ENCODE measurements around the gene CHD3. TPM values are rescaled to one million over a fixed set of nuclear protein-coding genes. Genes with fewer than 3 reads are reported as not detected.

Gene CHD3
- total RNA-seq, 6 experiments from 2014 or later: 3.2 to 7.2 (median 5.1) TPM

DNA sequence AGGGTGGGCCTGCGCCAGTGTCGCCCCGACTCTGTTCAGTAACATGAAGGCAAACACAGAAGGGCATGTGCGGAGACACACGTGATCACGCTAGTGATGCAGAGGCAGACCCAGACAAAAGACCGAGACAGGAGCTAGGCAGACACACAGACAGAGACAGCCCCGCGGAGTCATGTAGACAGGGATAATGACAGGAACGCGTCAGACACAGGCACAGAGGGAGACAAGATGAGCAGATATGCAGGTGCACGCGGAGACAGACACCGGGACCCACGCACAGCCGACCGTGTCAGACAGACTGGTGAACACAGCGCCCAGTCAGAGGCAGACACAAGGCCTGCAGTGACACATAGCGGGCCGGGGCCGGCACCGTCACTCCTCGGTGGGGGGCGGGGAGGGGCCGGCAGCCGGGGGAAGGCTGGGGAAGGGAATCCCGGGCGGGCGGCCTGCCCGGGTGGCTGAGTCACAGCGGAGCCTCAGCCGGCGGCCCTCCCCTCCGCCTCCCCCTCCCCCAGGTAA, 47.1 kb upstream of the CHD3 start:
- ATAC-seq (peak; percentile 30 to 49 (median 41)), DNase-seq (peak; percentile 85 to 95 (median 90))
- Histone ChIP-seq H3K9me3 (no peaks in the 10 kb centered on the region), H3K4me3 (peak overlapping the region; percentile 73 to 98 (median 81)), H3K27me3 (no peaks in the 10 kb centered on the region), H3K36me3 (peaks cover 0 to 15% (median 3%) of the 10 kb centered on the region in 4 donors), H3K4me1 (peaks cover 0 to 42% (median 10%) of the 10 kb centered on the region in 4 donors), H3K27ac (peak overlapping the region; percentile 99)
- intact Hi-C loops (cut with DNase I): no loop called here
- TF ChIP-seq, protein P1, sequence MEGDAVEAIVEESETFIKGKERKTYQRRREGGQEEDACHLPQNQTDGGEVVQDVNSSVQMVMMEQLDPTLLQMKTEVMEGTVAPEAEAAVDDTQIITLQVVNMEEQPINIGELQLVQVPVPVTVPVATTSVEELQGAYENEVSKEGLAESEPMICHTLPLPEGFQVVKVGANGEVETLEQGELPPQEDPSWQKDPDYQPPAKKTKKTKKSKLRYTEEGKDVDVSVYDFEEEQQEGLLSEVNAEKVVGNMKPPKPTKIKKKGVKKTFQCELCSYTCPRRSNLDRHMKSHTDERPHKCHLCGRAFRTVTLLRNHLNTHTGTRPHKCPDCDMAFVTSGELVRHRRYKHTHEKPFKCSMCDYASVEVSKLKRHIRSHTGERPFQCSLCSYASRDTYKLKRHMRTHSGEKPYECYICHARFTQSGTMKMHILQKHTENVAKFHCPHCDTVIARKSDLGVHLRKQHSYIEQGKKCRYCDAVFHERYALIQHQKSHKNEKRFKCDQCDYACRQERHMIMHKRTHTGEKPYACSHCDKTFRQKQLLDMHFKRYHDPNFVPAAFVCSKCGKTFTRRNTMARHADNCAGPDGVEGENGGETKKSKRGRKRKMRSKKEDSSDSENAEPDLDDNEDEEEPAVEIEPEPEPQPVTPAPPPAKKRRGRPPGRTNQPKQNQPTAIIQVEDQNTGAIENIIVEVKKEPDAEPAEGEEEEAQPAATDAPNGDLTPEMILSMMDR (IDR thresholded peaks at IDR 0.05): peak; percentile 15 to 42 (median 30)
- peak; percentile 29 for TF ChIP-seq POLR2A (IDR thresholded peaks at IDR 0.05)
- WGBS (ENCODE audit: insufficient coverage, low coverage, low lambda C conversion rate, missing lambda C conversion rate): 3% methylated on average over 13 of the region's 34 CpGs

DNA sequence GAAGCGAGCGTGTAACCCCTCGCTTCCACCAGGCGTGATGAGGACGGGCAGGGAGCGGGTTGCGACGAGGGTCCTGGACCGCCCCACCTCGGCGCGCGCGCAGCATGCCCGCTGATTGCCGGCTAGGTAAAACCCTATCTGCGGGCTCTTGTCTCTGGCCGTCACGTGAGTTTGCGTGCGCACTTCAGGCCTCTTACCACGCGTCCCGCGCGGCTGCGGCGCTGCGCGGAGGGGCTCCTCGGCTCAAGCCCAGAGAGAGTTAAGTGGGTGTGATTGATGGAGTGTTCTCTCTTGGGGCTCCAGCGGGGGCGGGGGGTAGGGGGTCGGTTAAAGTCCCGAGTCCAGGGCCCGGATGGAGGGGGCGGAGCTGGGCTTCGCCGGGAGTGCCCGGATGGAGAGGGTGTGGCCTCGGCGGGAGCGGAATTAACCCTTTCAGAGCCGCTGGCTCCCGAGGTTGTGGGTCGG, 46.6 kb upstream of the CHD3 start:
- intact Hi-C loops (cut with DNase I): no loop called here
- Histone ChIP-seq H3K9me3 (no peaks in the 10 kb centered on the region), H3K27ac (peak overlapping the region; percentile 99), H3K27me3 (no peaks in the 10 kb centered on the region), H3K4me1 (peaks cover 0 to 42% (median 10%) of the 10 kb centered on the region in 4 donors), H3K4me3 (peak overlapping the region; percentile 73 to 98 (median 81)), H3K36me3 (peaks cover 0 to 15% (median 4%) of the 10 kb centered on the region in 4 donors)
- DNase-seq (peak; percentile 92 to 94 (median 93)), ATAC-seq (peak; percentile 54 to 66 (median 60))
- WGBS (ENCODE audit: insufficient coverage, low coverage, low lambda C conversion rate, missing lambda C conversion rate): 1% methylated on average over 12 of the region's 46 CpGs
- TF ChIP-seq, protein P1 (IDR thresholded peaks at IDR 0.05): no peak
- no peak for TF ChIP-seq POLR2A (IDR thresholded peaks at IDR 0.05)

DNA sequence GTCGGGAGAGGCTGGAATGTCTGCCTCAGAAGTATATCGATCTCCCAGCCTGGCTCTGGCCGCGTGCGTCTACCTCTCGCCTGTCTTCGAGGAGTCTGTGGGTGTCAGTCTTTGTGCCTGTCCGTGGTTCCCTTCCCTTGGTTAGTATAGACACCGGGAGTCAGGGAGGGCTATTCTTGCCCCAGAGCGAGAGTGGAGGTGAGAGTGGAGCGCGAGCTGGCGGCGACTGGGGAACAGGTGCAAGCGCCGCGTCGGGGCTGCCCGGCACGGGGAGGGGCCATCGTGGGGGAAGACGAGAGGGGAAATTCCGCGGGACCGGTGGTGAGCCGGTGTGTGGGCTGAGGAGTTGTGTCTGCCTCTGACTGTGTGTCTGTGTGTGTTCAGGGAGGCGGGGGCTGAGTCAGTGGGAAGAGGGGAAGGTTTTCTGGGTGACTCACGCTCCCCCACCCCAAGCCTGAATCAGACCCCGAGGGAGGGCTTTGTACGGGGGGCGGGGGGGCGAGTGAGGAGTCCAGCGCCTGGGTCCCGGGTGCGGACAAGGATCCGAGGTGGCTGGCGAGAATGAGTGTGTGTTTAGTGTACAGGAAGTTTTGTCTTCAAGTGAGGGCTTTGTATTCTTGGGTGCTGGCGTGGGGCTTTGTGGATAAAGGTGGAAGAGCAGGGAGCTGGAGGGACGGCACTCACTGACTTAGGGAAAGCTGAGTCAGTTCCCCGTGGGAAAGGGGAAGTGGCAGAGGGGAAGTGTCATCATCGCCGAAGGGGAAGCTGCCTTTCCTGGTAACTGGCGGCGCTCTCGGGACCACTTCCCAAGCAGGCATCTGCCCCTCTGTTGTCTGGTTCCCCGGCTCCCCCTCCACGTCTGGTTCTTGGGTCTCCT, 46.0 kb upstream of the CHD3 start:
- TF ChIP-seq, protein P1 (IDR thresholded peaks at IDR 0.05): no peak
- TF ChIP-seq POLR2A (IDR thresholded peaks at IDR 0.05): peak; percentile 41
- Histone ChIP-seq H3K27me3 (no peaks in the 10 kb centered on the region), H3K27ac (peak overlapping the region; percentile 99), H3K9me3 (no peaks in the 10 kb centered on the region), H3K36me3 (peaks cover 0 to 19% (median 7%) of the 10 kb centered on the region in 4 donors), H3K4me1 (peaks cover 0 to 37% (median 10%) of the 10 kb centered on the region in 4 donors), H3K4me3 (peak overlapping the region; percentile 73 to 98 (median 81))
- ATAC-seq (peak; percentile 4 to 29 (median 16)), DNase-seq (peak; percentile 76 to 84 (median 83))
- intact Hi-C loops (cut with DNase I): no loop called here
- 1% methylated on average over 40 of the region's 47 CpGs for WGBS (ENCODE audit: insufficient coverage, low coverage, low lambda C conversion rate, missing lambda C conversion rate)

- DNase-seq (no peak), ATAC-seq (no peak)
- H3K4me1 ChIP-seq: peaks cover 0 to 34% (median 10%) of the 10 kb centered on the region in 4 donors
- TF ChIP-seq POLR2A (IDR thresholded peaks at IDR 0.05): no peak
- TF ChIP-seq, protein P1 (IDR thresholded peaks at IDR 0.05): no peak
- WGBS (ENCODE audit: insufficient coverage, low coverage, low lambda C conversion rate, missing lambda C conversion rate): 0% methylated on average over 12 of the region's 17 CpGs
- H3K9me3 ChIP-seq: no peaks in the 10 kb centered on the region
- intact Hi-C loops (cut with DNase I): no loop called here
- peak overlapping the region; percentile 99 for H3K27ac ChIP-seq
- peaks cover 0 to 19% (median 7%) of the 10 kb centered on the region in 4 donors for H3K36me3 ChIP-seq
- H3K27me3 ChIP-seq: no peaks in the 10 kb centered on the region
- H3K4me3 ChIP-seq: peak overlapping the region; percentile 73 to 98 (median 81)
These were observed 45.4 kb upstream of the CHD3 start for GRCh38 chr17:7843257-7843535.
